ENCODE results near the gene CDK3.

DNA sequence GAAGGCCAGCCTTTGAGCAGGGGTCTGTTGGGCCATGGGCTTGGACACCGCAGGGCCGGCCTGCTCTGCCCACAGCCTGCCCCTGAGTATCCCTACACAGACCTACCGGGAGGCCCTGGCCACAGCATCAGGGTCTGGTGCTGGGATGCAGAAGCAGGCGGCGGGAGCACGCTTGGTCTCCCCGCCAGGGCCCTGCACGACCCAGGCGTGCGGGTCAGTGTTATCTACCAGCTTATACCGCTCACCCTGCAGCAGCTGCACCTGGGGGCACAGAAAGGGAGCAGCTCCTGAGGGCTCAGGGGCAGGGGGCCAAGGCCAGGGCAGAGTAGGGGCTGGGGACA, 17.7 kb downstream of the CDK3 start:
- no peak for TF ChIP-seq EZH2 (IDR thresholded peaks at IDR 0.05; ENCODE audit: low read length, unreplicated experiment)
- TF ChIP-seq, protein P1, sequence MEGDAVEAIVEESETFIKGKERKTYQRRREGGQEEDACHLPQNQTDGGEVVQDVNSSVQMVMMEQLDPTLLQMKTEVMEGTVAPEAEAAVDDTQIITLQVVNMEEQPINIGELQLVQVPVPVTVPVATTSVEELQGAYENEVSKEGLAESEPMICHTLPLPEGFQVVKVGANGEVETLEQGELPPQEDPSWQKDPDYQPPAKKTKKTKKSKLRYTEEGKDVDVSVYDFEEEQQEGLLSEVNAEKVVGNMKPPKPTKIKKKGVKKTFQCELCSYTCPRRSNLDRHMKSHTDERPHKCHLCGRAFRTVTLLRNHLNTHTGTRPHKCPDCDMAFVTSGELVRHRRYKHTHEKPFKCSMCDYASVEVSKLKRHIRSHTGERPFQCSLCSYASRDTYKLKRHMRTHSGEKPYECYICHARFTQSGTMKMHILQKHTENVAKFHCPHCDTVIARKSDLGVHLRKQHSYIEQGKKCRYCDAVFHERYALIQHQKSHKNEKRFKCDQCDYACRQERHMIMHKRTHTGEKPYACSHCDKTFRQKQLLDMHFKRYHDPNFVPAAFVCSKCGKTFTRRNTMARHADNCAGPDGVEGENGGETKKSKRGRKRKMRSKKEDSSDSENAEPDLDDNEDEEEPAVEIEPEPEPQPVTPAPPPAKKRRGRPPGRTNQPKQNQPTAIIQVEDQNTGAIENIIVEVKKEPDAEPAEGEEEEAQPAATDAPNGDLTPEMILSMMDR (conservative IDR thresholded peaks at IDR 0.05; ENCODE audit: low read depth, low read length): no peak
- no peak for TF ChIP-seq EZH2phosphoT487 (IDR thresholded peaks at IDR 0.05; ENCODE audit: borderline replicate concordance, low read length)

Data from PC-3 (cell line).